A549 (cell line): ENCODE results near the gene HMGN2.

Source experiments
- BHLHE40 ChIP-seq: IDR thresholded peaks from 2 replicates; pipeline ENCODE4 v1.6.1; 2012; ENCODE audit warnings: low read depth, low read length, inconsistent platforms
- CHD2 ChIP-seq: fragments of 150-350 bp; IDR thresholded peaks from 2 replicates; pipeline ENCODE4 v1.6.1; 2014; ENCODE audit warnings: low read length; ENCODE audit not compliant: partially characterized antibody
- CTCF ChIP-seq: fragments of >200 bp; sonication (Bioruptor Twin); formaldehyde crosslinking; IDR thresholded peaks from 3 replicates; pipeline ENCODE4 v1.5.1; 2016
- REST ChIP-seq: fragments of 200-600 bp; sonication (generic); IDR thresholded peaks from 2 replicates; pipeline ENCODE4 v1.6.1; 2016; ENCODE audit warnings: antibody characterized with exemption, mild to moderate bottlenecking, moderate library complexity

- TF ChIP-seq BHLHE40 (no peak), CTCF (no peak), CHD2 (no peak), REST (no peak)
Observed at GRCh38 chr1:26493938-26494337, 21.7 kb downstream of the HMGN2 start.
